B cell (primary cell): Measurements from ENCODE around the gene SLC38A10. TPM values are rescaled to one million over a fixed set of nuclear protein-coding genes. Genes with fewer than 3 reads are reported as not detected.

ENCODE experiments used
- ATAC-seq: fragments of 200-7000 bp; cut with Tn5 transposase; one replicate; pipeline ENCODE4 v1.10.0; 2021; ENCODE audit warnings: low read depth, mild to moderate bottlenecking, moderate number of reproducible peaks, moderate library complexity
- CTCF ChIA-PET: fragments of 350-600 bp; sonication (Branson Sonifier 250); formaldehyde crosslinking; loops from one replicate; lab custom pipeline; 2021; ENCODE audit warnings: antibody characterized with exemption, inconsistent platforms; lab: Charles Lee
- POLR2A ChIA-PET: fragments of 350-600 bp; sonication (Branson Sonifier 250); formaldehyde crosslinking; loops from one replicate; lab custom pipeline; 2021; ENCODE audit warnings: antibody characterized with exemption; lab: Charles Lee
- DNase-seq: peaks from one replicate; pipeline ENCODE4 v3.0.0; 2013
- H2AFZ ChIP-seq: 2 replicates; pipeline ENCODE4 v1.6.1; 2012; ENCODE audit warnings: mild to moderate bottlenecking, low read depth, low read length; ENCODE audit not compliant: insufficient read depth, poor library complexity, severe bottlenecking
- H3K27ac ChIP-seq, 2 donors: 1 replicate in 1 of 2; 2 replicates in 1 of 2; pipeline ENCODE4 v1.5.1; 2012 to 2013; ENCODE audit warnings: low read length in 2 of 2, mild to moderate bottlenecking in 2 of 2, moderate library complexity in 1 of 2
- H3K27me3 ChIP-seq, 4 experiments: fragments of 200-600 bp in 1 of 4; sonication (generic) in 1 of 4; replicated peaks in 1 of 4; 1 replicate in 2 of 4; 2 replicates in 2 of 4; pipeline versions ENCODE4 v1.6.1 to v1.7.0; 2013 to 2016; ENCODE audit warnings: low read length in 3 of 4, mild to moderate bottlenecking in 2 of 4, mixed read lengths in 1 of 4, moderate library complexity in 1 of 4; ENCODE audit not compliant: insufficient read depth in 4 of 4, control insufficient read depth in 3 of 4; ENCODE audit errors: control extremely low read depth in 1 of 4
- H3K36me3 ChIP-seq, 2 experiments: replicated peaks in 1 of 2; 1 replicate in 1 of 2; 2 replicates in 1 of 2; pipeline versions ENCODE4 v1.6.1 to v1.7.1; 2013; ENCODE audit warnings: low read length in 1 of 2; ENCODE audit not compliant: insufficient read depth in 2 of 2, control insufficient read depth in 1 of 2; ENCODE audit errors: control extremely low read depth in 1 of 2, extremely low read depth in 1 of 2
- H3K4me1 ChIP-seq, 2 donors: fragments of 200-600 bp in 1 of 2; sonication (generic) in 1 of 2; 1 replicate in 1 of 2; 2 replicates in 1 of 2; pipeline versions ENCODE4 v1.5.1 to v1.6.1; 2013 to 2017; ENCODE audit warnings: low read length in 2 of 2; ENCODE audit not compliant: control insufficient read depth in 2 of 2, insufficient read depth in 2 of 2
- H3K4me2 ChIP-seq: replicated peaks from 2 replicates; pipeline ENCODE3; 2012; ENCODE audit warnings: mild to moderate bottlenecking, low read depth, low read length; ENCODE audit not compliant: poor library complexity, severe bottlenecking
- H3K4me3 ChIP-seq, 5 experiments: fragments of 200-600 bp in 1 of 5; sonication (generic) in 1 of 5; 1 replicate in 3 of 5; 2 replicates in 2 of 5; pipeline versions ENCODE4 v1.5.1 to v1.7.0; 2011 to 2016; ENCODE audit warnings: low read length in 4 of 5, mild to moderate bottlenecking in 4 of 5, low read depth in 2 of 5, control low read depth in 1 of 5, moderate library complexity in 1 of 5; ENCODE audit not compliant: insufficient read depth in 1 of 5; ENCODE audit errors: control extremely low read depth in 1 of 5, extremely low read depth in 1 of 5
- H3K79me2 ChIP-seq: fragments of 200-600 bp; sonication (generic); one replicate; pipeline ENCODE4 v1.6.0; 2016; ENCODE audit warnings: low read length; ENCODE audit not compliant: control insufficient read depth, insufficient read depth
- H3K9ac ChIP-seq: fragments of 200-600 bp; sonication (generic); 2 replicates; pipeline ENCODE4 v1.6.1; 2017; ENCODE audit warnings: mild to moderate bottlenecking, low read length, moderate library complexity
- H3K9me3 ChIP-seq, 3 donors: one replicate each; pipeline versions ENCODE4 v1.6.1 to v1.7.1; 2013; ENCODE audit warnings: low read length in 2 of 3; ENCODE audit not compliant: control insufficient read depth in 2 of 3, insufficient read depth in 1 of 3; ENCODE audit errors: control extremely low read depth in 1 of 3
- H4K20me1 ChIP-seq: 2 replicates; pipeline ENCODE4 v1.6.0; 2012; ENCODE audit warnings: mild to moderate bottlenecking, low read length; ENCODE audit not compliant: insufficient read depth, control insufficient read depth, poor library complexity, severe bottlenecking
- H3K27ac Mint-ChIP-seq: one replicate; pipeline ENCODE4 v1.8.0; 2021; ENCODE audit warnings: mixed read lengths
- H3K27me3 Mint-ChIP-seq: one replicate; pipeline ENCODE4 v1.8.0; 2021; ENCODE audit warnings: mixed read lengths
- H3K4me1 Mint-ChIP-seq: one replicate; pipeline ENCODE4 v1.8.0; 2021; ENCODE audit warnings: mixed read lengths
- H3K4me3 Mint-ChIP-seq: one replicate; pipeline ENCODE4 v1.8.0; 2021; ENCODE audit warnings: mixed read lengths
- H3K9me3 Mint-ChIP-seq: one replicate; pipeline ENCODE4 v1.8.0; 2022; ENCODE audit warnings: mixed read lengths; ENCODE audit not compliant: insufficient read depth
- EZH2 ChIP-seq: IDR thresholded peaks from 2 replicates; pipeline ENCODE4 v1.6.1; 2012; ENCODE audit warnings: borderline replicate concordance, low read depth, mild to moderate bottlenecking, moderate library complexity, low read length; ENCODE audit not compliant: insufficient read depth, poor library complexity, severe bottlenecking
- WGBS: methylation state at CpG from one replicate; pipeline ENCODE4 v1.1.5; 2013; ENCODE audit warnings: missing lambda C conversion rate; ENCODE audit not compliant: insufficient coverage; 5-methylcytosine and 5-hydroxymethylcytosine counted together
- intact Hi-C: fragments of 100-400 bp; cut with micrococcal nuclease; formaldehyde crosslinking; loops from one replicate; pipeline ENCODE4 v1.10.0; 2022
- polyA plus RNA-seq: library from polyadenylated mRNA; depleted of rRNA; stranded (reverse); fragments of >200 nt; gene quantifications from 2 replicates; pipeline ENCODE4 v1.2.3, GENCODE V29; 2012
- total RNA-seq, 2 donors: library from RNA; stranded (reverse); fragments of 120-200 nt in 1 of 2; gene quantifications; 1 replicate in 1 of 2; 2 replicates in 1 of 2; pipeline versions ENCODE4 v1.2.3 to v1.2.4, GENCODE V29; 2013 to 2022
- TF ChIP-seq, protein P1 (sequence below): fragments of 200-600 bp; IDR thresholded peaks from one replicate; pipeline ENCODE4 v1.8.0; 2022; ENCODE audit warnings: antibody characterized with exemption, mild to moderate bottlenecking

SLC38A10 gene
- total and polyA plus RNA-seq, 2 donors (not counting 1 experiment from before 2014, with no cell fraction given), result 76.1 to 104 TPM

DNA sequence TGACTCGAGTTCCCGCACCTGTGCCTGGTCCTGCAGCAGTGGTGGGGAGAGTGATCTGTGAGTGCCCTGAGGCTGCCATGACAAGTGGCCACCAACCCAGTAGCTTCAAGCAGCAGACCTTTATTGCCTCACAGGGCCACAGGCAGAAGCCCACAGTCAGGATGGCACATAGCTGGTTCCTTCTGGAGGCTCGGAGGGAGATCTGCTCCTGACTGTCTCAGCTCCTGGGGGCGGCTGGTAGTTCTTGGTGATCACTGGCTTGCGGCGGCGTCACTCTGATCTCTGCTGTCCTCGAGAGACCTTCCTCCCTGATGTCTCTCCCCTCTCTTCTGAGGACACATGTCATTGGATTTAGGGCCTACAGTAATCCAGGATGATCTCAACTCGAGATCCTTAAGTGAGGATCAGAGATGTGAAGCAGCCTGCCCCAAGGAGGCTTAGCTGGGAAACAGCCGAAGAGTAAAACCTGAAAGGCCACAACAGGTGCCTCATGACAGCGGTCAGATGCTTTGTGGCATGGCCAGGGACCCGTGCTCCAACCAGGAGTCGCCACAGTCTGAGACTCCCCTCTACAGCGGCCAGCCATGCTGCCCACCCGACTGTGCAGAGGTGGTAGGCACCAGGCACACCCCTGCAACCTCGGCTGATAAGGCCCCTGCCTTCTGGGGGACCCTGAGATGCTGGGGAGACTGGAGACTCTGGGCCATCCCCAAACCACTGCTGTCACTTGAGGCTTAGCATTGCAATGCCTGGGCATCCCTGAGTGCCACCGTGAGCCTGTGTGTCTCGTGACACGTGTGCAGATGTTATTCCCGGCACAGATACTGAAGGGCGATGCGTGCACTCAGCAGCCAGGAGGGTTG is 30.0 kb upstream of the SLC38A10 start:
- WGBS, result 80% methylated on average over 20 of the region's 22 CpGs
- Mint-ChIP-seq H3K9me3 (no peaks in the 10 kb centered on the region), H3K4me3 (no peak overlapping the region), H3K27me3 (peaks cover 3% of the 10 kb centered on the region), H3K4me1 (peaks cover 2% of the 10 kb centered on the region), H3K27ac (no peak overlapping the region)
- H3K4me1 ChIP-seq, result peaks cover 0 to 7% of the 10 kb centered on the region in 2 donors
- H3K9ac ChIP-seq, result no peak overlapping the region
- H2AFZ ChIP-seq, result no peak overlapping the region
- no peak overlapping the region for H3K27ac ChIP-seq
- no peaks in the 10 kb centered on the region for H3K36me3 ChIP-seq
- no peak overlapping the region for H3K4me2 ChIP-seq
- TF ChIP-seq EZH2, result no peak
- TF ChIP-seq, protein P1, sequence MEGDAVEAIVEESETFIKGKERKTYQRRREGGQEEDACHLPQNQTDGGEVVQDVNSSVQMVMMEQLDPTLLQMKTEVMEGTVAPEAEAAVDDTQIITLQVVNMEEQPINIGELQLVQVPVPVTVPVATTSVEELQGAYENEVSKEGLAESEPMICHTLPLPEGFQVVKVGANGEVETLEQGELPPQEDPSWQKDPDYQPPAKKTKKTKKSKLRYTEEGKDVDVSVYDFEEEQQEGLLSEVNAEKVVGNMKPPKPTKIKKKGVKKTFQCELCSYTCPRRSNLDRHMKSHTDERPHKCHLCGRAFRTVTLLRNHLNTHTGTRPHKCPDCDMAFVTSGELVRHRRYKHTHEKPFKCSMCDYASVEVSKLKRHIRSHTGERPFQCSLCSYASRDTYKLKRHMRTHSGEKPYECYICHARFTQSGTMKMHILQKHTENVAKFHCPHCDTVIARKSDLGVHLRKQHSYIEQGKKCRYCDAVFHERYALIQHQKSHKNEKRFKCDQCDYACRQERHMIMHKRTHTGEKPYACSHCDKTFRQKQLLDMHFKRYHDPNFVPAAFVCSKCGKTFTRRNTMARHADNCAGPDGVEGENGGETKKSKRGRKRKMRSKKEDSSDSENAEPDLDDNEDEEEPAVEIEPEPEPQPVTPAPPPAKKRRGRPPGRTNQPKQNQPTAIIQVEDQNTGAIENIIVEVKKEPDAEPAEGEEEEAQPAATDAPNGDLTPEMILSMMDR, result no peak
- no peaks in the 10 kb centered on the region for H3K79me2 ChIP-seq
- H4K20me1 ChIP-seq, result no peaks in the 10 kb centered on the region
- DNase-seq (no peak), ATAC-seq (no peak)
- peaks cover 0 to 7% (median 0%) of the 10 kb centered on the region in 4 experiments for H3K27me3 ChIP-seq
- no peak overlapping the region for H3K4me3 ChIP-seq
- no peaks in the 10 kb centered on the region for H3K9me3 ChIP-seq
- intact Hi-C loops, result no loop called here
- POLR2A ChIA-PET, result no interaction called here
- CTCF ChIA-PET, result no interaction called here

DNA sequence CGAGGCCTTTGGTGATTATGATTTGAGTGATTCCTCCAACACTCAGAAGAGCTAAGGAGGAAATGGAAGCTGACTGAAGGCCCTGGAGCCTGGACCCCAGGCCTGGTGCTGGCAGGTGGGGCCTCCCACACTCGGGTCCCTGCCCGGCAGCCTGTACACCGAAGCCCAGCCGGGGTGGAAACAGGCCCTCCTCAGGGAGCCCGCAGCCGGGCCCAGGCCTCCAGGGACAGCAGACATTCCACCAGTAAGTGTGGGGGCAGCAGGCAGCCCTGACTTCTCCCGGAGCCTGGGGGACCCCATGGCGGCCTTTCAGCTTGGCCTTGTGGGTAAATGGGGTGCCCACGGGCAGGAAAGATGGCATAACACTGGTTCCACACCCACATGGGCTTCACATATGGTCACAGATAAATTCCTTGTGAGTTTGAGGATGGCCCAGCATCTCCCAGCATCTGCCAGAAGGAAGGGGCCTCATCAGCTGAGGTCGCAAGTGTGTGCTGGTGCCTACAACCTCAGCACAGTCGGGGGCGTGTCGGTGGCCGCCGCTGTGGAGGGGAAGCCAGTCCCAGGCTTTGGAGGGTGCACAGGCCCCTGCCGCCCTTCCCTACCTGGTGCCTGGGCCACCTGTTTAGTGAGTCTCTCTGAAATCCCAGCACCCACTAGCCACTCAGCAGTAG is 29.2 kb upstream of the SLC38A10 start:
- Mint-ChIP-seq H3K27me3 (peaks cover 3% of the 10 kb centered on the region), H3K9me3 (no peaks in the 10 kb centered on the region), H3K4me1 (peaks cover 2% of the 10 kb centered on the region), H3K4me3 (no peak overlapping the region), H3K27ac (no peak overlapping the region)
- 94% methylated on average over 15 of the region's 17 CpGs for WGBS
- H3K4me1 ChIP-seq, result no peaks in the 10 kb centered on the region
- no peak for ATAC-seq
- no peaks in the 10 kb centered on the region for H4K20me1 ChIP-seq
- DNase-seq, result no peak
- no peaks in the 10 kb centered on the region for H3K79me2 ChIP-seq
- H3K4me3 ChIP-seq, result no peak overlapping the region
- intact Hi-C loops, result no loop called here
- no peak for TF ChIP-seq EZH2
- TF ChIP-seq, protein P1, result no peak
- no peaks in the 10 kb centered on the region for H3K9me3 ChIP-seq
- peaks cover 0 to 7% (median 0%) of the 10 kb centered on the region in 4 experiments for H3K27me3 ChIP-seq
- no peak overlapping the region for H3K9ac ChIP-seq
- no peak overlapping the region for H3K4me2 ChIP-seq
- ChIA-PET CTCF (no interaction called here), POLR2A (no interaction called here)
- no peak overlapping the region for H2AFZ ChIP-seq
- H3K27ac ChIP-seq, result no peak overlapping the region
- H3K36me3 ChIP-seq, result no peaks in the 10 kb centered on the region
